Osteoblast (primary cell): ENCODE data around the gene RAB8A. TPM values are rescaled to one million over a fixed set of nuclear protein-coding genes. Genes with fewer than 3 reads are reported as not detected.
A peak's percentile ranks its signal among the peaks of the same experiment; 100 is the strongest.

Experiments
- DNase-seq: peaks from one replicate; pipeline ENCODE4 v3.0.0; 2011; ENCODE audit warnings: low spot score, mixed read lengths; ENCODE audit not compliant: insufficient read length; ENCODE audit errors: missing footprints
- H2AFZ ChIP-seq: 2 replicates; pipeline ENCODE4 v1.6.0; 2011; ENCODE audit warnings: mild to moderate bottlenecking, low read length
- H3K27ac ChIP-seq: 2 replicates; pipeline ENCODE4 v1.5.1; 2011; ENCODE audit warnings: mild to moderate bottlenecking, low read depth, low read length, moderate library complexity
- H3K27me3 ChIP-seq: 2 replicates; pipeline ENCODE4 v1.6.0; 2012; ENCODE audit warnings: mild to moderate bottlenecking, control low read depth, inconsistent platforms, low read length, moderate library complexity; ENCODE audit not compliant: insufficient read depth
- H3K36me3 ChIP-seq: 2 replicates; pipeline ENCODE4 v1.5.1; 2011; ENCODE audit warnings: mild to moderate bottlenecking, low read length, control low read depth, moderate library complexity; ENCODE audit not compliant: insufficient read depth
- H3K4me1 ChIP-seq: 2 replicates; pipeline ENCODE4 v1.5.1; 2011; ENCODE audit warnings: mild to moderate bottlenecking, low read length, control low read depth, moderate library complexity; ENCODE audit not compliant: insufficient read depth
- H3K4me2 ChIP-seq: 2 replicates; pipeline ENCODE4 v1.6.0; 2011; ENCODE audit warnings: mild to moderate bottlenecking, low read length; ENCODE audit not compliant: insufficient read depth
- H3K4me3 ChIP-seq: fragments of 200-600 bp; sonication (generic); 3 replicates; pipeline ENCODE4 v1.5.1; 2012; ENCODE audit warnings: mild to moderate bottlenecking, low read length, inconsistent platforms; ENCODE audit not compliant: insufficient read depth
- H3K79me2 ChIP-seq: 2 replicates; pipeline ENCODE4 v1.6.0; 2012; ENCODE audit warnings: mild to moderate bottlenecking, low read length, control low read depth, inconsistent platforms; ENCODE audit not compliant: insufficient read depth
- H3K9me3 ChIP-seq: 2 replicates; pipeline ENCODE4 v1.5.1; 2011; ENCODE audit warnings: low read depth, low read length, control low read depth
- H4K20me1 ChIP-seq: 2 replicates; pipeline ENCODE4 v1.6.0; 2012; ENCODE audit warnings: mild to moderate bottlenecking, low read length, control low read depth; ENCODE audit not compliant: insufficient read depth
- CTCF ChIP-seq: IDR thresholded peaks from 2 replicates; pipeline ENCODE4 v1.5.1; 2011; ENCODE audit warnings: mild to moderate bottlenecking, low read depth, low read length, moderate library complexity; ENCODE audit errors: extremely low read depth
- total RNA-seq: library from RNA; depleted of rRNA; stranded (reverse); fragments of >200 nt; gene quantifications from 2 replicates; pipeline ENCODE4 v1.2.3, GENCODE V29; 2012

RAB8A gene
- total RNA-seq, 1 donor: 68.8 TPM

- H2AFZ ChIP-seq: peak overlapping the region; percentile 83
- DNase-seq: peak; percentile 81
- H3K27ac ChIP-seq: peak overlapping the region; percentile 35
- H3K79me2 ChIP-seq: peaks cover 67% of the 10 kb centered on the region
- peak overlapping the region; percentile 68 for H3K4me2 ChIP-seq
- H3K27me3 ChIP-seq: no peaks in the 10 kb centered on the region
- no peak for TF ChIP-seq CTCF
- H3K36me3 ChIP-seq: peaks cover 7% of the 10 kb centered on the region
- peaks cover 41% of the 10 kb centered on the region for H3K4me1 ChIP-seq
- peak overlapping the region; percentile 66 for H3K4me3 ChIP-seq
- H3K9me3 ChIP-seq: no peaks in the 10 kb centered on the region
- no peaks in the 10 kb centered on the region for H4K20me1 ChIP-seq
These were observed 41.2 kb upstream of the RAB8A start for GRCh38 chr19:16070366-16070990.

DNA sequence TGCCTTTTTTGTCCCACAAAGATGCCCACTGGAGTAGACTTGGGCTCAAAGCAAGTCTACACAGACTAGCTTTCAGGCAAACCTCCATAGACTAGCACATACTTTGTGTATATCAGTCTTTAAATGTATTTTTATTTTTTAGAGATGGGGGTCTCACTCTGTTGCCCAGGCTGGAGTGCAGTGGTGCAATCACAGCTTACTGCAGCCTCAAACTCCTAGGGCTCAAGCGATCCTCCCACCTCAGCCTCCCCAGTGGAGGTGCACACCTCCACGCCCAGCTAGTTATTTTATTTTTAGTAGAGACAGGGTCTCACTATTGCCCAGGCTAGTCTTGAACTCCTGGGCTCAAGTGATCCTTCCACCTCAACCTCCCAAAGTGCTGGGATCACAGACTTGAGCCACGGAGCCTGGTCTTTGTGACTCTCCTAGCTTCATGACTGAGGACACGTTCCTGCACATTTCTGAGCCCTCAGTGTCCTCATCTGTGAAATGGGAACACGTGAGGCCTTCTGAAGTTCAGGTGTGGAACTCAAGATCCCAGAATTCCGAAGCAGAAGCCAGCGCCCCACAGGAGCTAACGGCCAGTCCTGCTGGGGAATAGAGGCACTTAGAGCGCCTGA lies 40.5 kb upstream of the RAB8A start:
- no peak overlapping the region for H2AFZ ChIP-seq
- no peaks in the 10 kb centered on the region for H3K9me3 ChIP-seq
- TF ChIP-seq CTCF: no peak
- H3K4me3 ChIP-seq: no peak overlapping the region
- H3K79me2 ChIP-seq: peaks cover 72% of the 10 kb centered on the region
- peaks cover 7% of the 10 kb centered on the region for H3K36me3 ChIP-seq
- H3K27ac ChIP-seq: peak overlapping the region; percentile 25
- no peaks in the 10 kb centered on the region for H4K20me1 ChIP-seq
- no peaks in the 10 kb centered on the region for H3K27me3 ChIP-seq
- DNase-seq: no peak
- peaks cover 37% of the 10 kb centered on the region for H3K4me1 ChIP-seq
- H3K4me2 ChIP-seq: no peak overlapping the region

GRCh38 chr19:16073481-16073880 lies 38.2 kb upstream of the RAB8A start:
- H3K27me3 ChIP-seq: no peaks in the 10 kb centered on the region
- peaks cover 2% of the 10 kb centered on the region for H4K20me1 ChIP-seq
- peaks cover 21% of the 10 kb centered on the region for H3K4me1 ChIP-seq
- no peak for TF ChIP-seq CTCF
- no peak overlapping the region for H3K4me2 ChIP-seq
- H3K27ac ChIP-seq: no peak overlapping the region
- no peak overlapping the region for H2AFZ ChIP-seq
- DNase-seq: no peak
- no peaks in the 10 kb centered on the region for H3K9me3 ChIP-seq
- H3K36me3 ChIP-seq: peaks cover 17% of the 10 kb centered on the region
- peaks cover 81% of the 10 kb centered on the region for H3K79me2 ChIP-seq
- H3K4me3 ChIP-seq: no peak overlapping the region

DNA sequence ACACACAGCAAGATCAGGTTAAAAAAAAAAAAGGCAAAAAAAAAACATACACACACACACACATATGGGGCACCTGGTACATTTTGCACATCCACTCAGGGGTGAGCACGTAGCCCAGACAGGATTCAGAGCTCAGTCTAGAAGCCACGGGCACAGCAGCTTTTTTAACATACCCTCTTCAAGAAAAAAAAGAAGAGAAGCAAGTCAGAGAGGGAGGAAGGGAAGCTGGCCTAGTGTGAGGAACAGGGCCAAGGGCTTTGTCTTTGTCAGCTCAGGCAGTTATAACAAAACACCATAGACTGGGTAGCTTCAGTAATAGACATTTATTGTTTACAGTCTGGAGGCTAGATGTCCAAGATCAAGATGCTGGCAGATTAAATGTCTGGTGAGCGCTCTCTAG lies 37.7 kb upstream of the RAB8A start:
- no peak for DNase-seq
- no peak for TF ChIP-seq CTCF
- no peak overlapping the region for H2AFZ ChIP-seq
- H4K20me1 ChIP-seq: peaks cover 2% of the 10 kb centered on the region
- H3K27me3 ChIP-seq: no peaks in the 10 kb centered on the region
- peaks cover 17% of the 10 kb centered on the region for H3K36me3 ChIP-seq
- no peak overlapping the region for H3K4me3 ChIP-seq
- H3K27ac ChIP-seq: no peak overlapping the region
- H3K9me3 ChIP-seq: no peaks in the 10 kb centered on the region
- peaks cover 77% of the 10 kb centered on the region for H3K79me2 ChIP-seq
- H3K4me2 ChIP-seq: no peak overlapping the region
- peaks cover 17% of the 10 kb centered on the region for H3K4me1 ChIP-seq
